Hematopoietic multipotent progenitor cell treated with erythropoietin and hydrocortisone succinate and interleukin-3 and kit ligand, for 15 days (in vitro differentiated cells): ENCODE results near the gene GPR160.

Source experiments
- DNase-seq: peaks from one replicate; pipeline ENCODE4 v3.0.0-alpha.2; 2015; ENCODE audit warnings: low spot score

Gene GPR160

GRCh38 chr3:170027233-170028102, 10.3 kb upstream of the GPR160 start:
- DNase-seq, result no peak

DNA sequence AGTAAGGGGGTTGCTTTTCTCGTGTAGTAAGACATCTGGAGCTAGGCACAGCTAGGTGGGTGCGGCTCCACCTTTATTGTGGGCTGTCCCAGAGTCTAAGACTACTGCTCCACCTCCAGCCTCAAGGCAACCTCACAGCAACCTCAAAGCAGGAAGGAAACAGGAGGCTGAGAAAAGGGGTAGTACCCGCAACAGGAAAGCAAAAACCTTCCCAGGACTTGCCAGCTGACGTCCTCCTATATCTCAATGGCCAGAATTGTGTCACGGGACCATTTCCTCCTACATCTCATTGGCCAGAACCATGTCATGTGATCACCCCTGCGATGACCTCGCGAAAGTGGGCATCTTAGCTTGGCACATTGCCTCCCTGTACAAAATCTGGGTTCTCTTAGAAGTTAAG, 4.3 kb upstream of the GPR160 start:
- DNase-seq, result peak; percentile 15

DNA sequence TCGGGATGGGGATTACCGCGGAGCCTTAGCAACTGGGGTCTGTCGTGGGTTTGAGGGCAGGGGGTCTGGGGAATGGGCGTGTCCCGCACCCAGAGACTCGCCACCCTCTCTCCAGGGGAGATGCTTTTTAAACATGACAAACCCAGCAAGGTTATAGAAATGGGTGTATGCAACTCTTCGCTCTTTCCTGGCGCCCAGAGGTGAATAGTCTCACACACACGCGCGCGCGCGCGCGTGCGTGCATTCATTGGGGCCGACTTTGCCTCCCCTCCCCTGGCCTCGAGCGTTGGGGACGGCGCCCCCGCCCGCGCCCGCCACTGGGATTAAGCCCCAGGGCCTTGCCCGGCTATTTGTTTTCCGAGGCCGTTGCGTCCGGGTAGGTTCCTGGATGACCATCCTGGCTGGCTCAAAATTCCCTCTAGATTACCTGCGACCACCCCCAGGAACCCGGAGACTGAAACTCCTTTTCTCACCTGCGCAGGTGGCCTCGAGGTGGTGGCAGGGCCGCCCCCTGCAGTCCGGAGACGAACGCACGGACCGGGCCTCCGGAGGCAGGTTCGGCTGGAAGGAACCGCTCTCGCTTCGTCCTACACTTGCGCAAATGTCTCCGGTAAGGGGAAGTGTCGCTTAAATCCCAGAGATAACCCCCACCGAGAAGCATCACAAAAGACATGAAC, 777 bp downstream of the GPR160 start:
- no peak for DNase-seq

- no peak for DNase-seq
Measured at GRCh38 chr3:170040418-170040817, 2.6 kb downstream of the GPR160 start.

DNA sequence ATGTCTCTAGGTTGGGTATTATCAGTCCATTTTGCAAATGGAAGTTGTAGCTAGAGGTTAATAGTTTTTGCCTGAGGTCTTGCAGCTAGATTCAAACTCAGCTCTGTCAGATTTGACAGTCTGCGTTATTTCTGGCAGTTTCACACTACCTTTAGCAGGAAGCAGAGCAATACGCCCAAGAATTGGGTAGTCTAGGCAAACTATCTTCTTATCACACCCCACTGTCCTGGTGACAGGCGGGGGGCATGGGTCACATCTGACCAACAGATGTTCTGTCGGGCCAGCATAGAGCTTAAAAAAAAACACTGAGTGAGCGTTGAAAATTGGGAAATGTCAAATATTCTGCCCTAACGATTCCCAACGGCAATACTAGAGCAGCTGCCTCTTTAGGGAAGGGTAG, 5.7 kb downstream of the GPR160 start:
- no peak for DNase-seq

- DNase-seq, result no peak
Measured at GRCh38 chr3:170044271-170044670, 6.5 kb downstream of the GPR160 start.

GRCh38 chr3:170044795-170045244, 7.0 kb downstream of the GPR160 start:
- no peak for DNase-seq

DNA sequence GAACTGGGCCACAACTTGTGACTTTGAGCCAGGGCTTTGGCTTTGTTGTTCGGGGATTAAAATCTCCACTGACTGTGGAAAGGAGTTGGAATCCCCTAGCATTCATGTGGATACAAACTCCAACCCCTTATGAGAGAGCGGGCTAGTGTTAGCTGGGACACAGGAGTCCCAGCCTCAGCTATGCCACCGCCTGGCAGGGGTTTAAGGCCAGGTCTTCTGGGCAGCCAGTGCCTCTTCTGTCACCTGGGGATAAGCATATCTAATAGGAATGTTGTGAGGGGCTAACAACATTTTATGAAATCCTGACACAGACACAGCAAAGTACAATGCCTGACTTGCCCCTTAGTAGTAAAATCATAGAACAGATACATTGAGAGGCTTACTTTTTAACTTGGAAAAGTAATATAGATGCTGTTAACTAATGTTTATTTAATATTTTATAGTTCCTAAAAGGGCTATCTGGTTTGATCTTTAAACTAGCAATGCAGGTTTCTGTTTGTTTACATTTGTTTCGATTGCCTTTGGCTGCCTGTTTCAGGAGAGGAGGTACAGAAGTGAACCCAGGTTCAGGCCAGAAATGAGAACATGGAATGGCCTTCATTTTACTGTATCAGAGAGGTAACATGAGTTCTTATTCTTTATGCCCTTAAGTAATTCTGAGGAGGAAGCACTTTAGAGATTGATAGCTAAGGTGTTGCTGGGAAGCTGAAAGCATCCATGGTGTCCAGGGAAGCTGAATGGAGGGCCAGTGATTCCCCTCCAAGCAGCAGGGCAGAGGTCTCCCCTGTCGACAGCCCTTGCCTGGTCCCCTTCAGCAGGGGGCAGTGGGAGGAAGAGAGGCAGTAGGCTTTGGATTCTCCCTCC, 8.7 kb downstream of the GPR160 start:
- no peak for DNase-seq

DNA sequence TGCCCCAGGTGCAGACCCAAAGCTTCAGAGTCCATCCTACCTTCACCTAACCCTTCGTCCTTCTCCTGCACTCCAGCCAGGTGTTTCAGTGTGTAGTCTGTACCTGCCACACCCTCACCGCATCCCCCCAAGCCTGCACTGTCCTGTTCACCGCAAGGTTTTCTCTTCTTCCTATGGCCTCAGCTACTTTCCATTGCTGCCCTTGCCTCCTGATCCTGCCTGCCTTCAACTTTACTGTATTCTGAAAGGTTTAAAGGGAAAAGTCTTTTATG, 9.3 kb downstream of the GPR160 start:
- DNase-seq, result no peak

DNA sequence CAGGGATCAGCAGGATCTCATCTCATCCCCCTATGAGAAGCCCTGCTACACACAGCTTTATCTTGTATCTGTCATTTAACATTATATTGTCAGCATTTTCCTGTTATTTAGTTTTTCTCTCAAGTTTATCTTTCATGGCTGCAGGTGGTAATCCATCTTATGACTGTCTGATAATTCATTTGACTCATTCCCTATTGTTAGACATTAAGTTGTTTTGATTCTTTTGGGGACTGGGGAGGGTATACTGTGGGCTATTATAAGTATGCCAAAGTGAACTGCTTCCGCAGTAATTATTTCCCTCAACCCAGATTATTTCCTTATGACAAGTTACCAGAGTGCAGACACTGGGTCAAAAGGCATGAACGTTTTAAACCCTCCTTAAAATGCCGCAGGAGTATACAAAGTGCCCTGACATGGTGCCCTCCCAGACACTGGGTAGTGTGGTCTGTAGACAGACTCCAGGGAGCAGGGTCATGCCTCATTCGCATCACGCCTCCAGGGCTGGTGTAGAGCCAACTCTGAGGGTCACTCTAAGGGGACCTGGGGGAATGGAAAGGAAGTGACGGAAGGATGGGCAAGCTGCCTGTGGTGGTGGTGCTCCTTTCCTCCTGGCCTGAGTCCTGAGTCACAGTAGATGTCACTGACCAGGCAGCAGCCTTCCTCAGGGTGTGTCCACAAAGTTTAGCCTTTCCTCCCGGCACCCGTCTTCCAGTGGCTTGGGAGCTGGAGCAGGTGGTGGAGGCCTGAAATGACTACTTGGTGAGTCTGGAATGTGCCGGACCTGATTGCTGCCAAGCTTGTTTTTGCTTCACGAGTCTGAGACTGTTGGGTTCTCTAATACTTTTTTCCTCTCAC, 11.6 kb downstream of the GPR160 start:
- no peak for DNase-seq

DNA sequence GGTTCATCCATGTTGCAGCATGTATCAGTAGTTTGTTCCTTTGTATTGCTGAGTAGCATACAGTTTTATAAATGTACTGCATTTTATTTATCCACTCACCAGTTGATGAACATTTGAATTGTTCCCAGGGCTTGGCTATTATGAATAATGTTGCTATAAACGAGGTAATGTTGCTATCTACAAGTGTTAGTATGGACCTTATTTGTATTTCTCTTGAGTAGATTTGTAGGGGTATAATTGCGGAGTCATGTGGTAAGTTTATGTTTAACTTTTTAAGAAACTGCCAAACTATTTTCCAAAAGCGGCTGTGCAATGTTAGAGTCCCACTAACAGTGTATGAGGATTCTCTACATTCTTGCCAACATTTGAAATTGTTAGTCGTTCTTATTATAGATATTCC, 13.0 kb downstream of the GPR160 start:
- no peak for DNase-seq

GRCh38 chr3:170052398-170052797, 14.6 kb downstream of the GPR160 start:
- DNase-seq, result no peak

GRCh38 chr3:170054204-170054603, 16.4 kb downstream of the GPR160 start:
- peak; percentile 12 for DNase-seq

DNA sequence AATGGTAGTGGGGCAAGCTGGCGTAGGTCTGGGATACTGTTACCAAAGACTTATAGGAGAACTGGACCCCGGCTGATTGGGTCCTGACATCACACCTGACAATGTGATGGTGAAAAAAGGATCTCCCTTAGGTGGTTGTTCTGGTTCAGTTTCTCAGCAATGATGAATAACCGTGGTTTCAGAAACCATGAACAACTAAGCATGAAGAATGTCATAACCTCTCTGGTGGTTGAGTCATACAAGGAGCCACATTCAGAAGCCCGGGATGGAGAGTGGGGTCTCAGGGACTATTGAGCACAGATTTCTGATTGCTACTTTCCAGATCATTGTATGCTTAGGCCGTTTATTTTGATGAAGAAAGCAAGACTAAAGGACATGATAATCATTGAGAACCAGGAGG, 17.4 kb downstream of the GPR160 start:
- no peak for DNase-seq

DNA sequence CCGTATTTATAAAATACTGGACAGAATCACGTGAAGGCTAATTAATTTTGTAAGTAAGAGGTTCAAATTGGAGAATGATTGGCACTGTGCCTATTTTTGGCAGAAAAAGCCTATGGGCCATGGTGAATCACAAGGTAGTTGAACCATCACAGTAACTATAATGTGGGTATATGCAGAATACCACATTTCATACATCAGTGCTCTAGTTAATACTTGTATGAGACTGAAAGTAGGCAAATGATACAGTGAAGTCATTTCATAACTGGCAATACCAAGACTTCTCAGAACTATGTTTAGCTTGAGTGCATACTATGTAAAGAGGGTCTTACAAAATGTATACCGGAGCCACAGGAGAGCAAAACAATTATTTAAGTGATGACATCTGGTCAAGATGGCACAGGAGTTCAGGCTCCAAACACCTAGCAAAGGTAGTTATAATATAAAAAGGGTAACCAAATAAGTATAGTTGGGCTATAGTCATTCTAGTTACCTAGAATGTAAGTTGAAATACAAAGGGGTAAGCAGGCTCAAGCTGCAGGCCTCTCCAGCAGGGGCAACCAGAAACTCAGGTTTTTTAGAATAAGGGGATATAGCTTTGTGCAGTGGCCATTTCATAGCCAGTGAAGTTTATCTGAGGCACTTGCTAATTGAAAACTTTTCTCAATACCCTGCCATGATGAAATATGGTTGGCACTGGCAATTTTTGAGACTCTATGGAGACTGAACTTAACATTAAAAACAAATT, 19.1 kb downstream of the GPR160 start:
- DNase-seq, result no peak

- DNase-seq, result no peak
Measured at GRCh38 chr3:170057550-170057949, 19.8 kb downstream of the GPR160 start.

GRCh38 chr3:170058127-170058526, 20.3 kb downstream of the GPR160 start:
- no peak for DNase-seq

- no peak for DNase-seq
Measured at GRCh38 chr3:170059447-170059846, 21.7 kb downstream of the GPR160 start.

- no peak for DNase-seq
Measured at GRCh38 chr3:170062068-170062467, 24.3 kb downstream of the GPR160 start.

DNA sequence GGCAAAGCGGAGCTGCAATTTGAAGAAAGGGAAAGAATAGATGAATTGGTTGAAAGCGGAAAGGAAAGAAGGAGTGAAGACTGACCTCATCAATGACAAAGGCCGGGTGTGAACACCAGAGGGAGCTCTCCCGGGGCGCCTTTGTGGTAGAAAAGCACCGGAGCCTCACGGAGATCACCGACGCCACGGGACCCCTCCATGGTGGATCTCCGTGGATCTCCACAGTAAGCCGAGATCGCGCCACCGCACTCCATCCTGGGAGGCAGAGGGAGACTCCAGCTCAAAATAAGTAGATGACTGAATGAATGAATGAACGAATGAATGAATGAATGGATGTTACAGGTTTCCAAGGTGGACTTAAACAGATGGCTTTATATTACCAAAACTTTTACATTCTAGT, 25.0 kb downstream of the GPR160 start:
- no peak for DNase-seq

DNA sequence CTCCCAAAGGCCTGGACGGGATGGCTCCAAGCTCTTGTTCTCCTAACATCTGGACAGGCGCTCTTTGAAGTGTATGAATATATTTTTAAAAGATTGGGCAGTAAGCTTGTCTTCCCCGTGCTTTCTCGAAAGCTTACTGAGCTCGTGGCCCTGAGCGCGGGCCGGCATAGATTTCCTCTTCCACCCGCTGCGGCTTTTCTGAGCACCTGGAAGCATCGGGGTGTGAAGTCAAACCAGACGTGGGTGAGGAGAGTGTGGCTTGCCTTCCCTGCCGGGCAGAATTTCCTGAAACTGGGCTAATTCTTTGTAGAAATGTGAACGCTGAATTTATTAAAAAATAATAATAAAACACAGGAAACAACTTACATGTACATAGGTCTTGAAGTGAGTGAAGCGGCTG, 25.9 kb downstream of the GPR160 start:
- DNase-seq, result no peak
